GM19463 (cell line): ENCODE data around the gene DAPK1.

ENCODE experiments used
- ATAC-seq: cut with Tn5 transposase; IDR thresholded peaks from one replicate; pipeline ENCODE4 v1.9.1; 2021; ENCODE audit warnings: mild to moderate bottlenecking, moderate library complexity; ENCODE audit not compliant: unreplicated experiment

Gene DAPK1

DNA sequence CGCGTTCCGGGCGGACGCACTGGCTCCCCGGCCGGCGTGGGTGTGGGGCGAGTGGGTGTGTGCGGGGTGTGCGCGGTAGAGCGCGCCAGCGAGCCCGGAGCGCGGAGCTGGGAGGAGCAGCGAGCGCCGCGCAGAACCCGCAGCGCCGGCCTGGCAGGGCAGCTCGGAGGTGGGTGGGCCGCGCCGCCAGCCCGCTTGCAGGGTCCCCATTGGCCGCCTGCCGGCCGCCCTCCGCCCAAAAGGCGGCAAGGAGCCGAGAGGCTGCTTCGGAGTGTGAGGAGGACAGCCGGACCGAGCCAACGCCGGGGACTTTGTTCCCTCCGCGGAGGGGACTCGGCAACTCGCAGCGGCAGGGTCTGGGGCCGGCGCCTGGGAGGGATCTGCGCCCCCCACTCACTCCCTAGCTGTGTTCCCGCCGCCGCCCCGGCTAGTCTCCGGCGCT lies at the start of gene DAPK1:
Gene DAPK1, plus strand, starts transcription at position 264 of the 442 bp plus-strand sequence. CDS start 1,211 bp downstream, outside the sequence.
- peak; percentile 59 for ATAC-seq

DNA sequence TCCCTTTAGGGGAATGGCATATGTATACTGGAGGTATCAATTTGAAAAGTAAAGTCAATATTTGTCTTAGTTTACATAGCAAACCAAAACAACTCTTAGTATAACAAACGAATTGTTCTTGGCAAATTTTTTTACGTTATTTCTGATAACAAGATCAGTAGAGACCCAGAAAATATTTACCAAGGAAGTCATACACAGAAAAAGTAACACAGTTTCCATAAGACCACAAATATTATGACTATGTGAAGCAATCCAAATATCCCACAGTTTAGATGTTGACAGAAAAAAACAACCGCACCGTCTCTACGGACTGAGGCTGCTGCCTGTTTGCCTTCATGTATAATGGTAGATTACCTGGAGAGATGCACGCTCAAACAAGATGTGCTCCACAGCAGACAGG lies 46.5 kb upstream of the DAPK1 start:
- ATAC-seq, result no peak

DNA sequence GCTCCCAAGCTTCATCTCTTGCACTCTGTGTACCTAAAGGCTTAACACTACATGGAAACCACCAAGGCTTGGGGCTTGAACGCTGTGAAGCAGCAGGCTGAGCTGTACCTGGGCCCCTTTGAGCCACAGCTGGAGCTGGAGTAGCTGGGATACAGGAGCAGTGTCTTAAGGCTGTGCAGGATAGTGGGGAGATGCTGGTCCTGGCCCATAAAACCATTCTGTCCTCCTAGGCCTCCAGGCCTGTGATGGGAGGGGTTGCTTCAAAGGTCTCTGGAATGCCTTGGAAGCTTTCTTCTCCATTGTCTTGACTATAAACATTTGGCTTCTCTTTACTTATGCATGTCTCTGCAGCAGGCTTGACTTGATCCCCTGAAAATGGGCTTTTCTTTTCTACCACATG lies 42.3 kb upstream of the DAPK1 start:
- ATAC-seq, result no peak

DNA sequence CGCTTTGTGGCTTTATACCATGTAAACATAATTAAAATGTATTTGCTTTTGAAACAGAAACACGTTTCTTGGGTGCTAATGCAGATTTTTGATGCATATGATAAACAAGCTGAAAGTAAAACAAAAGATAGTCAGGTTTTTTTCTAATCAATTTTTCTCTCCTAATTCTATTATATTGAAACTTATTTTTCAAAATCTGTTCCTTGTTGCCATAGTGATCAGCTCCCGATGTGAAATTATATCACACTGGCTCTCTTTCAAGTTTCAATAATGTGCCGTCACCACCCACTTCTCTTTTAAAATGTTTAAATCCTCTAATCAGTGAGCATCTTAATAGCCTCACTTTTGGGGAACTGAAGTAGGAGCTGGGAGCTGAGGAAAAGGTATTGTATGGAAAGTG lies 36.4 kb upstream of the DAPK1 start:
- ATAC-seq, result no peak

DNA sequence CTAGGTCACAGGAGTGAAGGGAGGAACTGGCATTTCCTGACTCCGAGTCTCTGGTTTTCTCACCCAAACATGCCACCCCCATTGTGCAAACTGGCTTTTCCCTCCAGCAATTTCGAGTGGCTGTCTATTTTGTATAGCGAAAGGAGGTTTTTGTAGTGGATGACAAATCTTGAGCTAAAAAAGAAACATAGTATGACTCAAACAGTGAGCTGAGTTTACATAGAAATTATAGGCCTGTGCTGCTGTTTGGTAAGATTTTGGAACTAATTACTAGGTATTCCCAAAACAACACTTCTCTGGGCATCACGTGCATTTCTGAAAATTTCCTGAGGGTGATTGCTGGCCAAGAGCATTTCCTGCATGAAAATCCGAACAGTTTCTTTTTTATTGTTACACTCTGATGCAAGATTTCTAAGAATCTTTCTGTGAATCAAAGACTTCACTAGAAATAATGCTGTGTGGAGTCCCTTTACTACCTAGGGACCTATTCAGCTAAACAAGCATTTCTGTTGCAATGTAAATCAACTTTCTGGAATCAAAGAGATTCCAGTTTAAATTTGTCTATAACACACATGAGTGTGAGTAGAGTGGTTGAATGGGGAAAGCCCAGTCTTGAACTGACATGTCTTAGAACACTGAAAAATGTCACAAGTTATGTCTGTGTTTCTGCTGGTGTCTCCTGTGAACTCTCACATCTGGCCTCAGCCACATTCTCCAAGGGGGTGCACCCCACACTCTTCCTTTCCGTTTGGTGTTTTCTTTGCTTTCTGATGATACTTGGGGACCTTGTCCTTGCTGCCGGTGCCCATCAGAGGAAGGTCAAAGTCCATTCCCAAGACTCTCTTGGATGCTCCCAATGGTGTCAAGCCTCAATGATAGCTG lies 33.3 kb upstream of the DAPK1 start:
- peak; percentile 76 for ATAC-seq

DNA sequence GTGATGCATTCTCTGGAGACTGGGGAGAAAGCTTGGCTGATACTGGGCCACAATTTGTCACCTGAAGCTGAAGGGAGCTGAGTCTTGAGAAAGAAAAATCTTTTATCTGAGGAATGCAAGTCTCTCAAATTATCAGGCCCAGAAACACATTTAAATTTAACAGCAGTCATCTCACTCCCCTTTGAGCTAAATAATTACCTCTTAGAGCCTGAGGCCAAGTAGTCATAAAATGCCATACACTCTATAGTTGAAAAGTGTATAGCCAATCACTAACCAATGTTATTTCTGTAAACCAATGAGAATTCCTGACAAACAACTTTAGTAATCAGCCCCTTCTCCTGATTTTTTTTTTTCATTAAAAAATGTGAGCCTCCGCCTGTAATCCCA lies 32.7 kb upstream of the DAPK1 start:
- ATAC-seq, result no peak

DNA sequence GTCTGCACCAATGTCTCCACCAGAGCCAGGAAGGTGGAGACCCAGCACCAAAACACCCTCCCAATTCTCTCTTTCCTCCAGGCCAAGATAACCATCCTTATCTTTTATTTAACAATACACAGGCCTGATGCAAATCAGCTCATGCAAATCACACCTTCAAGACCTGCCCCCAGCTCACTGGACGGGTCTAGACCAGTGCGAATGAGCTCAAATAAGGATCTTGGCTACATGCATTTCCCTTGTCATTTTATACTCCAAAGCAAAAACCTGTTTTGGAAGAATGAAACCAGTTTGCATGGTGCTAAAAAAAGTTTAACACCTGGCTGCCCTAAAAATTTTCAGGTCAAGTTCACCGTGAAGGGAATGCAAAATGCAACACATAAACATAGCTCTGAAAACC lies 31.9 kb upstream of the DAPK1 start:
- no peak for ATAC-seq

DNA sequence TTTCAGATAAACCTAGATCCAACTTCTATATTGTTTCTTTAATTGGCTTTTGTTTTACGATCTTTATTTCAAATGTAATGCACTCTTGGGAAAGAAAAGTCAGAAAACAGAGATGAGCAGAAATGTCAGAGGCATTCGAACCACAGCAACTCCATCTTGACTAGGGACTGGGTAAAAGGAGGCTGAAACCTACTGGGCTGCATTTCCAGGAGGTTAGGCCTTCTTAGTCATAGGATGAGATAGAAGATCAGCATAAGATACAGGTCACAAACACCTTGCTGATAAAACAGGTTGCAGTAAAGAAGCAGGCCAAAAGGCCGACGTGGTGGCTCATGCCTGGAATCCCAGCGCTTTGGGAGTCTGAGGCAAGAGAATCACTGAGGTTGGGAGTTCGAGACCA lies 30.5 kb upstream of the DAPK1 start:
- ATAC-seq, result no peak

DNA sequence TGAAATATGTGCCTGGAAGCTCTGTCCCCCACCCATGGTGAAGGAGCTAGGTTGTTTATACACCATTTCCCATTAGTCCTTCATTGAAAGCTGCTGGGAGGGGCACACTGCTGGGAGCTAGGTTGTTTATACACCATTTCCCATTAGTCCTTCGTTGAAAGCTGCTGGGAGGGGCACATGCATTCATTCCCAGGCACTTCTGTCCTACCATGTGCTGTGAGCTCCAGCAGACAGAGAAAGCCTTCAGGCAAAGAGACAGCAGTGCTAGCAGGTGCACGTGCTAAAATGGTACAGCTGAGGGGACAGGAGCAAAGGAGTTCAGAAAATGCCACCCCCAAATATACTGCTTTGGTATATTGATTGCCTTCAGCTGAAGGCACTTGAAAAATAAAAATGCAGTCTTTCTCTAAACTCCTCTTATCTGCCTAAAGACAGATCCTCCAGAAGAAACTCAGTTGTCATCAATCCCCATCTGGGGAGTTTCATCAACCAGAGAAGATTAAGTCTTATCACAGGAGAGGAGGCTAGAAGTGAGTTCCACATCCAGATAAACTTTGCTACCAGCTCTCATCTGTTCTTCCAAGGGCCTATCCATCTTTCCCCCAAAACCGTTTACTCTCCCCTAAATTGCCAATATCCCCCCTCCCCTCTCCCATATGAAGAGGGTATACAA lies 27.7 kb upstream of the DAPK1 start:
- ATAC-seq, result no peak

DNA sequence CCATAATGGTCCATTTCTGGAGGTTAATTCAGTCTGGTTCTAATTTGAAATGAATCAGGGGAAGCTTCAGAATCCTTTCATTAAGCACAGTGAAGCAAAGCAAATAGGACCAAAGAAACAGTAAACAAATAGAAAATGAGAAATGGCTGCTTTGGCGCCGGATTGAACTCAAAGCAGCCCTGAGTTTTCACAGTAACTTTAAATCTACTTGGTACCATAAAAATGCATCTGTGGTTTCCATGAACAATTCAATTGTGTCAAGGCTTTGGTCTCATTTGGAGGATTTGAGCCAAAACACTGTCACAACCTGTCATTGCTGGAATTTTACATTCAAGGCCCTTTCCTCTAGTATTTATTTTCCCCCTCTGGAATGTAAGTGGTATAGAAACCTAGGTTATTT lies 25.9 kb upstream of the DAPK1 start:
- no peak for ATAC-seq

DNA sequence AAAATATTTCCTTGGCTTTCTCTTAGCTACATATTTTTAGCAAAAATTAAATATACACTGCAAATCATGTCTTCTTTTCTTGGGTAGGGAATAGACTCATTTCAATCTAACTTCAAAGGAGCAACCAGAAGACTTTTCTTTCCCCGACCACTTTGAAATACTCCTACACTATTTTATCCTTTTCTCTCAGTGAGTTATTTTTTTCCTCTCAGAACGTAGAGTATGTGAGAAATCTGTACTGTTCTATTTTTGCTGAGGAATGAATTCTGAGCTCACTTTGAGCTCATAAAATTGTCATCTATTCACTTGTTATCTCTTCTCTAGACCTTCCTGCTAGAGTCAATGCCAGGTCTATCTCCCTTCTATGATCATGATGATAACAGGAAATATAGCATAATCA lies 22.2 kb upstream of the DAPK1 start:
- ATAC-seq, result no peak

DNA sequence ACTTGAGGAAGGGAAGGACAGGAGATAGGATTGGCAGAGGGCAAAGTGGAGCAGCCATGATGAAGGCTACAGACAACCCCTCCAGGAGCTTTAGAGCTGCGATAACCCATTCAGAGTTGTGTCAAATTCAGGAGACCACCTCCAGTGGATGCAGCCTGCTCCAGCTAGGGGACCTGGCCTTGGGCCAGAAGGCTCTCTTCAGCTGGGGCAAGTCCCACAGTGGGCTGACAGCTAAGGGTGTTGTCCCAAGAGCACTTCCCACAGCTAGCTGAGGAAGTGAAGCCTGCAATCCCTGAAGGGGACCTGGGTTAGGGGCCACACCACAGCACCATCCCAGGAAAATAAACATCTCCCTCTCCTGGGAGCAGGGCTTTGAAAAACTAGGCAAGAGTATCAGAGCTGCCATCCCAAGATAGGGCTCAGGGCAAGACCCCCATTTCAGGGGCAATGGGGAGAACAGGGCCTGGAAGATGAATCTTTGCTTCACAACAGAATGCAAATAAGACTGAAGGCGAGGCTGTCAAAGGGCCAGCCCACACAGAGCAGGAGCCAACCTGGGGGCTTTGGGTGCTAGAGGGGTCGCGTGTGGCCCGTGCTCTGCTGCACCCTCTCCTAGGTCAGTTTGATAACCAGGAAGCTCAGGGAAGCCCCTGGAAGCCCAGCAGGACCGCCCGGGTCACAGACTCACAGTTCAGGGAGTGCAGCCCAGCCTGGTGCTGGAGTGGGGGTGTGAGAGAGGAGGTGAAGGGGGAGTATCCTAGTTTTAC lies 19.3 kb upstream of the DAPK1 start:
- no peak for ATAC-seq

DNA sequence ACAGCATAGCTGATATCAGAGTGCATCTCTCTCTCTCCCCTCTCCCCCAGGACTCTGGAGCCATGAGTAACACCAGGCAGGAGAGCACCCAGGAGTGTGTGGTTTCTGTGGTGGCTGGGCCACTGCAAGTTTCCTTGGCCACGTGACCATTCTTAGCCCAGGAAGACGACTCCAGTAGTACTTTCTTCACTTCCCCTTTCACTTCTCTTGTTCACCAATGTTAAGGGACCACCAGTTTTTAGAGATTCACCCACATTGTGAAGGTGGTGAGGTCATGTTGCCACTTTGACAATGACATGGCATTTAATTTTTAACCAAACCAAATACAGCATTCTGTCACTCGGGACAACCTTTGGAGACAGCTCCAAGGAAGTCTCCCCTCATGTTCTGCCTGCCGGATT lies 17.9 kb upstream of the DAPK1 start:
- peak; percentile 91 for ATAC-seq

DNA sequence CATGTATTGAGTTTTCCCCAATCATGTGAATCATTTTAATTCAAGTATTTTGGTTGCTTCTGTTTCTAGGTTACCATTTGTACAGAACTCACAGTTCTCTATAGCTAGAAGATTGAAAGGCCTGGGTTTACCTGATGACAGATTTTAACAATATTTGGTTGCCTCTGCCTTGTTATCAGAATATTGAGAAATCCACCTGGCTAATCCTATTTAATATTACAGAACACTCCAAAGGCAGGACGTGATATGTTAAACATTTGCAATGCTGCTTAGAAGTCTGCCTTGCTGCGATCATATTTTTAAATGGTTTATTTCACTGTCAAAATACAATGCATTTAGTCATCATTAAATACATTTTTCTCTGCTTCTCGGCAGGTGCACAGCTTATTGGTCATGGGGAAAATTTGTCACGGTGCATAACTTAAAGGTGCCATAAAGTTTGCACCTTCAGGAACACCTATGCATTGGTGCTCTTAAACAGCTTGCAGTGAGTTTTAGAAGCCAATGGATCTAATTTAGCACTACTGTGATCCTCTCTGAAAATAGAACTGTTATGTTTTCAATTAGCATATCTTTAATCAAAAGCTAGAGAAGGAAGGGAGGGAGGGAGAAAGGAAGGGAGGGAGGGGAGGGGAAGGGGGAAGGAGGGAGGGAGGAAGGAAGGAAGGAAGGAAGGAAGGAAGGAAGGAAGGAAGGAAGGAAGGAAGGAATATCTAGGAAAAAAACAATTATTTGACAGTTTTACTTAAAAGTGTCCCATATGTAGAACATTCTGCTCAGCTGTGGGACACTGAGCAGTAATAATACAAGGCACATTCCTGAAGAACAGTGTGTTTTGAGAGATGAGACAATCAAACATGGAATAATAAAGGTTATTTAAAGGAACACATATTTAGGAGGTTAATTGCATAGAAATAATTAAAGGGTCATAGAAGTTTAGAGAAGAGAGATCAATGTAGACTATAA lies 15.5 kb upstream of the DAPK1 start:
- ATAC-seq, result no peak

DNA sequence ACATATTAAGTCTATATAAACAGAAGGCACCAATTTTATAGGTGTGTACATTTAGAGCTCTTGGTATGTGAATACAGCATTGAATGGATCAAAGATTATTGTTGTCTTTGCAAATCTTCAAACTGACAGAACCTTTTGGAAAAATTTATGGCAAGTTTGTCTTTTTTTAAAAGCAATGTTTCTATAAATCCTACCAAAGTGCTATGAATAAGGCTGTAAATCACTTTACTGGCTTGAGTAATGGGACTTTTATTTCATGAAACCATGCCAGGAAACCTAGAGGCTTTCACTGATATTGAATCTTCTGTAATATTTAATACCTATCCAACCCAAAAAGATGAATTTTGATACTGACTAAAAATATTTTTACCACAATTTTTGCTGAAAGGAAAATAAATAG lies 7.4 kb upstream of the DAPK1 start:
- no peak for ATAC-seq

DNA sequence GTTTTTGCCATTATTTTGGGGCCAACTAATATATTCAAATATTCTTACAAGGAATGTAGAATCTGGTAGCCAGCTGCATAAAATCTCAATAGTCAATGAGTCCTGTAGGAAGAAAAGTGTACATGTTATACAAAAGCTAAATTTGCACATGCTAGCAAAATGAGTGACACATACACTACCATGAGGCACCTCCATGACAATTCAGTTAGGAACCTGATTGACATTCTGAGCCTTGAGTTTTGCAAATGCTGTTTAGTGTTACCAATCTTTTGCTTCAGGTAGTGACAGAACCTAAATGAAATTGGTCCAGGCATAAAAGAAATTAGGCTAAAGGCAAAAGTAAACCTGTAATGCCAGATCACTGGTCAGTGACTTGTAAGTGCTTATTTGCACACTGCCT lies 6.8 kb upstream of the DAPK1 start:
- ATAC-seq, result no peak

DNA sequence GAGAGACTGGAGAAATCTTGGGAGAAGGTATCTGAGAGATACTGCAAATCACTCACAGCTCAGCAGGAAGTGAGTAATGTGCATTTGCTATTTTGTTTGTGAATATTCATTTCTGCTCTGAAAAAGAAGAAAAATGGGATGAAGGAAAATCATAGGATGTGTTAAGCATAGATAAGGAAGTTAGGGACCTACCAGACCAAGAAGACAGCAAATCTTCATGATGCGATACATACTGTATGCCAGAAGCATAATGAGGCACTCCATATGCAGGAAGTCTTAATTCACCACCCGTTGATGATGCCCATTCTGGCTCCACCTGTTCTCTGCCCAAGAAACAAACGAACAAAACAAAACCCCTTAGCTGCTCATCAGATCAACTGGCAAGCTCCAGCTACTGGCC lies 6.1 kb upstream of the DAPK1 start:
- ATAC-seq, result no peak

DNA sequence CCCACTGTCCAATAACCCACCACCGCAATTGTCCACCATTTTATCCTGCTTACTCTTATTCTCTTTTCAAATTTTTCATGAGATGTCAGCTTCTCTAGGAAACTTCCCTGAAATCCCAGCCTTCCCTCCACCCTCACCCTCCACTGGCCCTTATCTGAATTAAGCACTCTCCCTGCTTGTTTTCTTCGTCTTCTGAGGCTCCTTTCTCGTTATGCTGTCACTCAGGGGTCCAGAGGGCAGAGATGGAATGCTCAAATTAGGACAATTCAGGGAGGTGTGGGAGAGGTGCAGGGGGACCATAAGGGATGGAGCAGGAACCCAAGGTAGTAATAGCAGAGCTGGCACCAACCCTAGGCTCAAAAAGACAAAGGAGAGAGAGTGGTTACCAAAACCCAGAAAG lies 5.0 kb upstream of the DAPK1 start:
- ATAC-seq, result no peak

DNA sequence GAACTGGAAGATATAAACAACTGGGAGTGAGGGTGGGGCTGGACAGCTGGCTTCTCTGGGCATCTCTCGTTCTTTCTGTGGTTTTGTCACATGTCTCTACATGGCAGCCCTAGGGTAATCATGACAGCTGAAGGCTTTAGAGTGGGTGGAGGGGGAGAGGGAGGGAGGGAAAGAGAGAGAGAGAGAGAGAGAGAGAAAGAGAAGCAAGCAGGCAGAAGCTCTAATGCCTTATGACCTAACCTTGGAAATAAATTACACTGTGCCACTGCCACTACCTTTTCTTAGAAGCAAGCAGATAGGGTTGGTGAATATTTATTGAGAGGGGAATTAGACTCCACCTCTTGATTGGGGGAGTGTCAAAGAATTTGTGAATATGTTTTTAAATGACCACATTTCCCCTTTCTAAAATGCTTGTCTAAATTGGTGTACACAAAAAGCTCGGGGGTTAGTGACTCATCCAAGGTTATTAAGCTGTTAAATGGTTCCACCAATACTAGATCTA lies 2.6 kb upstream of the DAPK1 start:
- peak; percentile 49 for ATAC-seq

DNA sequence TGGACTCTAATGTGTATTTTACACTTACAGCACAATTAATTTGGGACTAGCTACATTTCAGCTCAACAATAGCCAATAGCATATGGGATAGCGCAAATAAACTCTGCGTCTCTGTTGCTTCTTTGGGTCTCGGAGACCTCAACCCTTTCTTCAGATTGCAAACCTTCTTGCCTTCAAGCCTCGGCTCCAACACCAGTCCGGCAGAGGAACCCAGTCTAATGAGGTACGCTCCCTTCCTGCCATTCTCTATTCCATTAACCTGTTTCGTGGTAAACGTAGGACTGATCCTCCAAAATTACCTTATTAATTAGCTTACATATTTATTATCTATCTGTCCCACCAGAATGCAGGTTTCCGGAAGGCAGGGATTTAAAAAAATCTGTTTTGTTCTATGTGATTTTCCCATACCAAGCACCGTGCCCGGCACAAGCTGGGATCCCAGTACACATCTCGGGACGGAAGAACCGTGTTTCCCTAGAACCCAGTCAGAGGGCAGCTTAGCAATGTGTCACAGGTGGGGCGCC lies 525 bp upstream of the DAPK1 start:
- ATAC-seq, result no peak
